HG02588 (cell line): ENCODE results near the gene GHRHR.

Experiments
- ATAC-seq: cut with Tn5 transposase; IDR thresholded peaks from one replicate; pipeline ENCODE4 v1.9.1; 2021; ENCODE audit warnings: mild to moderate bottlenecking, moderate library complexity; ENCODE audit not compliant: unreplicated experiment

Gene GHRHR

GRCh38 chr7:30983914-30984247, 20.1 kb downstream of the GHRHR start:
- no peak for ATAC-seq

- ATAC-seq, result no peak
Observed at GRCh38 chr7:30984359-30985107, 20.8 kb downstream of the GHRHR start.

- ATAC-seq, result no peak
Observed at GRCh38 chr7:30985756-30986155, 22.0 kb downstream of the GHRHR start.

- no peak for ATAC-seq
Observed at GRCh38 chr7:30986331-30986730, 22.6 kb downstream of the GHRHR start.

DNA sequence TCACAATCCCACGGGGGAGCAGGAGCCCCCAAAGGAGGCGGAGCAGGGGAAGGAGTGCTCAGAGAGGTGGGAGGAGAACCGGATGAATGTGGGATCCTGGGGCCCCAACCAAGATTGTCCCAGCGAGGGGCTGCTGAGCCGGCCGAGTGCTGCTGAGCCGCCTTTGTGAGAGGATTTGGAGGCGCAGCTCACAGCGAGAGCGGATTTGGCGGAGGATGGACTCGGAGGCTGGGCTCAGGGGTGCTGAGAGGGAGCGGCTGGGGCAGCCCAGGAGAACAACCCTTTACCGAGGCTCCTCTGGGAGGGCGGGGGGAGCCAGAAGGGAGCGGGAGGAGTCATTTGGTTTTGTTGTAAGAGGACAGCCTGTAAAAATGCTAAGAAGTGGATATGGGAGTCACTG, 23.0 kb downstream of the GHRHR start:
- no peak for ATAC-seq

GRCh38 chr7:30987178-30987577, 23.4 kb downstream of the GHRHR start:
- no peak for ATAC-seq

- no peak for ATAC-seq
Observed at GRCh38 chr7:30987936-30988335, 24.2 kb downstream of the GHRHR start.

GRCh38 chr7:30988351-30989005, 24.7 kb downstream of the GHRHR start:
- no peak for ATAC-seq

GRCh38 chr7:30989008-30989823, 25.5 kb downstream of the GHRHR start:
- ATAC-seq, result no peak

DNA sequence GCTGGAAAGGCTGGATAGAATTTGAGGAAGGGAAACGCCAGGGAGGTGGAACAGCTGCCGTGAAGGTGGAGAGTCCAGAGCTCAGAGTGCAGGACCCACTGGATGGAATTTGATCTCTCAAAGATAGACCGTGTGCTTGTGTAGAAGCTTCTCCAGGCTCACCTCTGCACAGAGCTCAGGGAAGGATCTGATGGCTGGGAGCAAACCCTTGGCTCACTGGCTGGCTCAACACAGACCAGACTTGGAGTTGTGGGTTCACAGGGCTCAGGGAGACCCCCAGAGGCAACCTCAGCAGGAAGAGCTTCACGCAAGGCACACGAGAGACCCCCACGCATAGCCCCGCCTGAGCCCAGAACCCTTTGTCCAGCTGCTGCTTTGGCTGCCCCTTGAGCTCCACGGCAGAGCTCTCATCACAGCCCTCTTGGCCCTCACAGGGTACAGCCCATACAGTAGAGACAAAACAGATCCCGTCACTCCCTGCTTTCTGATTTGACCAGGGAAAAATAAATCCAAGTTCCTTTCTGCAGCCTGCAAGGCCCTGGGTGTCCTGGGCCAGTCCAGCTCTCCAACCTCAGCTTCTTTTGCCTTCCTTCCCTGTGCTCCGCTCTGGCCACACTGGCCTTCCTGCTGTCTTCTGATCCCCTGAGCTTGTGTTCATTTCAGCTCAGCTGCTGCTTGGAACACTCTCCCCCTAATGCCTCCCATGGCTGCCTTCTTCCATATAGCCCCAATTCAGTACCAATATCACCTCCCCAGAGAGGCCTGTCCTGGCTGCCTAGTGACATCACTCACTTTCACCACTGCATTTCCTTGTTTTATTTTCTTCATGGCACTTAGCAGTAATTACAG, 26.3 kb downstream of the GHRHR start:
- no peak for ATAC-seq

GRCh38 chr7:30990673-30991170, 27.0 kb downstream of the GHRHR start:
- ATAC-seq, result no peak

GRCh38 chr7:30992414-30992813, 28.7 kb downstream of the GHRHR start:
- ATAC-seq, result no peak

- ATAC-seq, result no peak
Observed at GRCh38 chr7:30994206-30995100, 30.7 kb downstream of the GHRHR start.

- ATAC-seq, result no peak
Observed at GRCh38 chr7:30995536-30995935, 31.8 kb downstream of the GHRHR start.

- no peak for ATAC-seq
Observed at GRCh38 chr7:30996256-30996655, 32.5 kb downstream of the GHRHR start.

DNA sequence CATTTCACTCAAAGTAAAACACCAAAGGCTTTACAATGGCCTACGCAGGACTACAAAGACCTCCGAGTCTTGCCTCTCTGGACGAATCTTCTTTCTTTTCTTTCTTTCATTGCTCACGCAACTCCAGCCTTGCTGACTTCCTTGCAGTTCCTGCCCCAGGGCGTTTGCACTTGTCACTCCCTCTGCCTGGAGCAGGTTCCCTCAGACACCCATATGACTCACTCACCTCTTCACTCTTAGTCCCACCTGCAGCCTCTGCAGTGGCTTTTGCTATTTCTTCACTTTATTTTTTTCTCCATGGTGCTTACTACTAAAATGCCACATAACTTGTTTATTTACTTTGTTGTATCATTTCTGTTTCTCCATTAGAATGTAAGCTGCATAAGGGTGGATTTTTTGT, 33.1 kb downstream of the GHRHR start:
- no peak for ATAC-seq

DNA sequence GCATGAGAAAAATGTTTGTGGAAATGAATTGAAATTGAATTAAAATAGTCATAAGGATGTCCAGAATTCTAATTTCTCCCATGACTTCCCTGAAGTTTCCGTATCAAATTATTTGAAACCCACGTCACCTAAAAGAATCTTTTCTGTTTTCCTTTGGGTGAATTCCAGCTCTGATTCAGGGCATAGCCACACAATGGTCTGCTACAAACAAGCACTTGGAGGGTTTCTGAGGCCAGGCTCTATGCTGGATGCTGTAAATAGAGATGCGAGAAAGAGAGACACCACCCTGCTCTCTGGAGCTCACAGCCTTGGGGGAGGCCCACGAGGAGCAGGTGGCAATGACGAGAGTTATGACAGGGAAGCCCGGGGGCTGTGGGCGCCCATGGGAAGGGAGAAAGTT, 33.6 kb downstream of the GHRHR start:
- ATAC-seq, result no peak

GRCh38 chr7:30998180-30998579, 34.4 kb downstream of the GHRHR start:
- no peak for ATAC-seq

- ATAC-seq, result no peak
Observed at GRCh38 chr7:31000161-31000693, 36.5 kb downstream of the GHRHR start.

DNA sequence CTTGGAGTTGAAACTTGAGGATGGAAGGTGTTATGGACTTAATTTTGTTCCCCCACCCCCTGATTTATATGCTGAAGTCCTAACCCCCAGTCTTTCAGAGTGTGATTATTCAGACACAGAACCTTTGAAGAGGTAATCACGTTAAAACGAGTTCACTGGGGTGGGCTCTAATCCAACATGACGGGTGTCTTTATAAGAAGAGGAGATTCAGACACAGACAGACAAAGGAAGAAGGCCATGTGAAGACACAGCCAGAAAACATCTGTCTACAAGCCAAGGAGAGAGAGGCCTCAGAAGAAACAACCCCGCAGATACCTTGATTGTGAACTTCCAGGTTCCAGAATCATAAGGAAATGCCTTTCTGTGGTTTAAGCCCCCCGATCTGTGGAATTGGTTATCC, 37.0 kb downstream of the GHRHR start:
- ATAC-seq, result no peak
